ENCODE results near the gene NFIA. TPM values are rescaled to one million over a fixed set of nuclear protein-coding genes. Genes with fewer than 3 reads are reported as not detected.

Gene NFIA
- total RNA-seq, 1 experiment from 2014 or later = 0.35 TPM

- Histone ChIP-seq H3K4me2 (ENCODE audit: insufficient read depth, insufficient read length, low read length) (no peak overlapping the region), H3K27ac (ENCODE audit: insufficient read length, low read depth, low read length) (no peak overlapping the region), H3K79me1 (ENCODE audit: insufficient read depth, low read depth, low read length, poor library complexity, severe bottlenecking) (no peaks in the 10 kb centered on the region), H3K4me1 (ENCODE audit: insufficient read depth, low read length) (0 out of 2 replicates have a peak, but pooled peaks cover 3% of the 10 kb centered on the region), H2BK15ac (ENCODE audit: low read depth, low read length) (no peak overlapping the region), H3K56ac (ENCODE audit: insufficient read length, low read depth, low read length) (no peak overlapping the region), H3K27me3 (ENCODE audit: insufficient read depth, low read length) (no peaks in the 10 kb centered on the region), H4K8ac (replicated peaks; ENCODE audit: insufficient read length, low read depth, low read length) (no peak overlapping the region), H3K4ac (ENCODE audit: low read depth, low read length) (no peak overlapping the region), H4K20me1 (ENCODE audit: control insufficient read depth, insufficient read depth, insufficient read length) (no peaks in the 10 kb centered on the region), H3K9ac (ENCODE audit: extremely low read depth, insufficient read length, low read length) (no peak overlapping the region), H4K91ac (ENCODE audit: insufficient read length, low read depth, low read length) (no peak overlapping the region), H2AFZ (ENCODE audit: low read length) (no peak overlapping the region), H3K14ac (ENCODE audit: insufficient read depth, low read length) (no peak overlapping the region), H4K5ac (ENCODE audit: insufficient read length, low read depth, low read length) (no peak overlapping the region), H2AK5ac (ENCODE audit: insufficient read length, low read length) (no peak overlapping the region), H2BK20ac (ENCODE audit: low read depth, low read length, poor library complexity, severe bottlenecking) (no peak overlapping the region), H3K18ac (ENCODE audit: insufficient read length, low read depth, low read length) (no peak overlapping the region), H3K9me3 (ENCODE audit: control insufficient read depth, low read depth, low read length) (no peaks in the 10 kb centered on the region), H3K79me2 (ENCODE audit: insufficient read depth, low read length) (no peaks in the 10 kb centered on the region), H3K23me2 (ENCODE audit: insufficient read length, low read depth, low read length, poor library complexity, severe bottlenecking) (no peaks in the 10 kb centered on the region), H2BK12ac (ENCODE audit: insufficient read length, low read depth, low read length) (no peak overlapping the region), H2BK5ac (ENCODE audit: insufficient read length, low read length) (no peak overlapping the region), H2BK120ac (ENCODE audit: low read depth, low read length, poor library complexity, severe bottlenecking) (no peak overlapping the region), H3K23ac (ENCODE audit: insufficient read length, low read depth, low read length) (no peak overlapping the region), H3T11ph (ENCODE audit: low read length) (no peak overlapping the region)
- peaks cover 25 to 32% of the 10 kb centered on the region in 2 experiments for H3K4me1 Mint-ChIP-seq
- H3K27ac Mint-ChIP-seq = no peak overlapping the region
- H3K36me3 Mint-ChIP-seq (ENCODE audit: insufficient read depth in 1 of 3, low read depth in 3 of 3) = no peaks in the 10 kb centered on the region; a peak in 1 of 7 replicates
- no peak for TF ChIP-seq CTCF (conservative IDR thresholded peaks at IDR 0.05)
- no peaks in the 10 kb centered on the region for H3K9me3 Mint-ChIP-seq
- H3K4me3 Mint-ChIP-seq = no peak overlapping the region
- H3K27me3 Mint-ChIP-seq (ENCODE audit: low read depth) = no peaks in the 10 kb centered on the region; the same call in 1 of the 2 replicates
- no peak for DNase-seq
- no CpG with 5 or more reads among the region's 8 CpGs for WGBS (ENCODE audit: extremely low coverage, insufficient read length, low lambda C conversion rate)
Measured at GRCh38 chr1:61439234-61439633, 356.9 kb downstream of the NFIA start.

Measured in H9 (cell line).